Activated CD8-positive, alpha-beta memory T cell treated with anti-CD3 and anti-CD28 coated beads, Interleukin-2, amount 50 U/mL, for 1 hour (primary cell): Measurements from ENCODE around the gene LRRC9.
"Not testable (repeated sequence)": the region's sequence is repeated elsewhere in the genome, so short reads cannot be mapped to it uniquely, and the experiment has no call there.

Source experiments
- DNase-seq: peaks from one replicate; pipeline ENCODE4 v3.0.0-alpha.2; 2020; ENCODE audit errors: extremely low read depth

Gene LRRC9

DNA sequence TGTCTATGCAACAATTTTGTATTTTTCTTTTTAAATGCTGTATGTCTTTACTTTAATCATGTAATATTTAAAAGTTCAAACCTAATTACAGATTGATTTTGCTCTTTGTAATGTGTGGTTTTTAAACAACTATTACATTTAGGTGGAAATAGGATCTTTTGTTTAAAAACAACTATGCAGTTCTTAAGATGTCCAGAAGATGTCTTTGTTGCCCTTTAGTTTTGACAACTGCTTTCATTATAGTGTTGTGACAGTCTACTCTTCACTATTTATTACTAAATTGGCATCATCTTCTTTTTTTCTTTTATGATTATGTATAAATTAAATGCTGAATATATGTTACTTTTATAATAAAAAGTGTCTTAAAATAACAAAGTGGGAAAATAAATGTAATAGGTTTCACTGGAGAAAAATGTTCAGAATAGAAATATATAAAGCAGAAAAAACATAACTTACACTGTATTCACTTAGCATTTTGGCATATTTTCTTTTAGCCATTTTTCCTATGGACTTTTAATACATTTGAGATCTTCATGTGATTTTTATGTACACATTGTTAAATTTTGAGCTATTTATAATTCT, 144.6 kb downstream of the LRRC9 start:
- DNase-seq = no peak

GRCh38 chr14:60067882-60068281, 147.9 kb downstream of the LRRC9 start:
- DNase-seq = no peak

- DNase-seq = no peak
Measured at GRCh38 chr14:60079723-60080122, 159.8 kb downstream of the LRRC9 start.

DNA sequence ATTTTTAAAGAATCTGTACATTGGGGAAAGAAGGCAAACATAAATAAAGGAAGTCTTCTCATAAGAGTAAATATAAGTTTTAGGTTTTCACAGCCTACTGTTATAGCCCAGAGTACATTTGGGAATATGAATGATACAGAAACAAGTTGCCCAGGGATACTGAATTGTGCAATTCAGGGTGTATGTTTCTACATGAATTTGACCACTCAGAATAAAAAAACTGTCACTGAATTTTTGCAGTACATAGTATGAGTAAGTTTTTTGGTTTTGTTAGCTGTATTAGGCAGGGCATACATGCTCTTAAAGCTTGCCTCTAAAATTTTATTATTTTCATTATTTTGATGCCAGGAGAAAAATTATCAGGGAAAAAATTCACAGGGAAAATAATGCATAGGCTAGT, 165.1 kb downstream of the LRRC9 start:
- DNase-seq = no peak

DNA sequence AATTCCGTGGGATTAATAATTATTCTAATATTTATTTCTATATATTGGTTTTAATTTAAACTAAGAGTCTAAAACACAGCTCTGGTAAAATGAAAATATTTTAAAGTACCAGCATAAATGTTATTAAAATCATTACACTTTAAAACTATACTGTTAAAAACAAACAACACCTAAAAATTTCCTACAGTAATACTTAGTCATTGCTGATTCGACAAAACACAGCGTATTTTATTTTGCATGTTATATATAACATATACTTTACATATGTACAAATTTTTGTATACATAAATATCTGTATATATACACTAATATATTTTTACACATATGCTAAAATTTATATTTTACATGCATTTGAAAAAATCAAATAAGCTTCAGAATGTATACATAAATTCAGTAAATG, 165.7 kb downstream of the LRRC9 start:
- DNase-seq = no peak

GRCh38 chr14:60087668-60088067, 167.7 kb downstream of the LRRC9 start:
- no peak for DNase-seq

DNA sequence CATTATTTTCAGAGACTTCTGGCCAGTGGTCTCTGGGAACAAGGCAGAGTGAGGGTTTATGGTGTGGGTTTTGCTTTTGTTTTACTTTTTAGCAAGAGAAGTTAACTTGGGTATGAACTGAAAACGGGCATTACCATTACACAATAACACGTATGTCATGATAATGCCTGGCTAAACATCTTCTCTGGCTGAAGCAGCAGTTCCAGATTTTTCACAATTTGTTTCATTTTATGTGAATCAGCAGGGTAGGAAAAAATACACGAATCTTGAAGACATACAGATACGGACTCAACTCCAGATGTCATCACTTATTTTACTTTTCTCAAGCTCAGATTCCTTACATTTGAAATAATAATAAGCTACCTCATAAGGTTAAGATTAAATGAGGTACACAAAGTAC, 169.3 kb downstream of the LRRC9 start:
- DNase-seq = no peak

DNA sequence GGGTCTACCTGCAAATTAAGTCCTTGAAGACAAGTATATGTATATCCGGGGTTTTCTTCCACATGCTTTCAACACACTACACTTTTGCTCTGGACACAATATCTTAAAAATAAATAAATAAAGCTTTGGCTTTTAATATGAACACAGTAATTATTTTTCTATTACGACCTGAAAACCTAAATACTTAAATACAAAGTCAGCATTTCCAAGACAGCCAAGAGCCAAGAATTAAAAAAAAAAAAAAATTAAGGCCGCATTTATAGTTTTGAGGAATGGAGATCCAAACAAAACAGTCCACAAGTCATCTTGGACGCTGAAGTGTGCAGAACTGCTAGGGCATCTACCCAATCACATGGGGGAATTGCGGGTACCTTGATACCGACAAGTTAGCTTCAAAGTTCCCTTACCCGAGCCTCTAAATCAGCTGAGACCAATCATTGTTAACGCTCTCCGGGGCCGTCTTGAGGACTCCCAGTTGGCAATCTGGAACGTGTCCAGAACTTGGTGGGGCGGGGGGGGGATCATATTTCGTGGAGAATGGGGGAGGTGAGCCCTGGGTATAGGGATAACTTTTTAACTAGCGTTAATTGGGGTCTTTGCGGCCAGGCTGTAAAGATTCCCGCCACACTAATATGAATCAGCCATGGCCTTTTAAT, 171.0 kb downstream of the LRRC9 start:
- no peak for DNase-seq

GRCh38 chr14:60091550-60092525, 171.9 kb downstream of the LRRC9 start, which contains the start of gene PCNX4:
Gene PCNX4, plus strand, starts transcription at chr14:60091923. Its CDS starts 15,716 bp downstream, at chr14:60107639.
- peak; percentile 94 for DNase-seq

DNA sequence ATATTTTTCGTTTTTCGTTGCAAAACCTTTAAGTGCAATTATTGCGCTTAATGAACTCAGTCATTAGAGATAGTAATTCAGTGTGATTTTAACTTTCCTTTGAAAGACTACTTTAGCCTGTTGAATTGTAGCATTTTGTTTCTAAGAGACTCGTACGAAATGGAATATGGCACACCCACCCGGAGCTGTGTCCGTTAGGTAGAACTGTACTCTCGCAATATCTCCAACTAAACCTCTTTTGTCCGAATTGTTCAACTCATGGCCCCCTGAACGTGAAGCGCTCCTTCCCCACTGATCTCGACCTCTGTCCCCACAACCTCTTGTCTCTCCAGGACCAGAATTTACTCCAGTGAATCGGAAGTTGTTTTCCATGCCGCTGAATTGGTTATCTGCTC, 172.6 kb downstream of the LRRC9 start:
- DNase-seq = no peak

GRCh38 chr14:60093080-60093479, 173.1 kb downstream of the LRRC9 start:
- no peak for DNase-seq

DNA sequence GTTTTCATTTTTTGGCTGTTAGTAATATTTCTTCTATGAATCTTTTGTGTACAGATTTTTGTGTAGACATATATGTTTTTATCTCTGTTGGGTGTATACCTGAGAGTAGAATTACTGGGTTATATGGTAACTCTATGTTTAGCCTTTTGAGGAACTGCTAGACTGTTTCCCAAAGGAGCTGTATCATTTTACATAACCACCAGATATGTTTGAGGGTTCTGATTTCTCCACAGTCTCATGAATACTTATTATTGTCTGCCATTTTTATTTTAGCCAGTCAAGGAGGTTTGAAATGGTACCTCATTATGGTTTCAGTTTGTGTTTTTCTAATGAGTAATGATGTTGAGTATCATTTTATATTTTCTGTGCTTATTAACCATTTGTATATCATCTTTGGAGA, 173.7 kb downstream of the LRRC9 start:
- no peak for DNase-seq

- DNase-seq = no peak
Measured at GRCh38 chr14:60094306-60094897, 174.5 kb downstream of the LRRC9 start.

- no peak for DNase-seq
Measured at GRCh38 chr14:60095231-60095630, 175.3 kb downstream of the LRRC9 start.

DNA sequence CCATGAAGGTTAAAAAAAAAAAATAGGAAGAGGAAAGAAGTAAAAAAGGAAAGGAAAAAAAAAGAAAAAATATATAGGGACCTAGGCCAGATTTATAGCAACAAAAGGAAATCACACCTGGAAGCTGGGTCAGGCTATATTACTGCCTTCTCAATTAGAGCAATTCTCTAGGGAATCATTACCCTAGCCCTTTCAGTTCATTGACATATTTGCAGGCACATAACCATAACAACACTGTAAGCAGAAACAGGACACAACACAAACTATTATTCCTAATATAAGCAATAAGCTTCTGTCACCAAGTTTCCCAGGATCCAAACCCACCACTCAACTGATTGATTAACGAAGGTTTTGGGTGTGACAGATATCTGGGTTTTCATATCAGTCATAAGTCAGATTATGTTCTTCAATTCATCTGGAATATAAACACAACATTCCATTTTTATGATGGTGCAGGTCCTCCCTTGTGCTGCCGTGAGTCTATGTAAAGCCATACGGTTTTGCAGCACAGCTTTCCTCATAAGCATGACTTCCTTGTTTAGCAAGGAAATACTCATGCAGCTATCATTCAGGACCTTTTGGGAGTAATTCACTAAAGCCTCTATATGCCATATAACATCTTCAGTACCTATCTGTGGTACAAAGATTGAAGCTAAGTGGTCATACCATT, 176.0 kb downstream of the LRRC9 start:
- DNase-seq = no peak

DNA sequence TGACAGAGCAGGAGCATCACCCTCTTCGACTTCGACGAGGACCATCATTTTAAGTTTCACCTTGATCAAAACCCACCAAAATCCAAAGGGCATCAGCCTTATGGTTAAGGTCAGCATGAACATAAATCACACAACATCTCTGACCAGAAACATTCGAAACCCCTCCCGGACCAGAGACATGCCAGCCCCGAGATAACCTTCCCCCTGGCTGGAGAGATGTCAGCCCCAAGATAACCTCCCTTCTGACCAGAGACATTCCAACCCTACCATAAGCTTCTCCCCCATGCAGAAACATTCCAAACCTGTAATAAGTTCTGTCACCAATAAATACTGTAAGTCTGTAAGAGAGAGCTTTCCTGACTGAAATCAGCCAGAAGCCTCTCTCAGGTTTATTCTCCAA, 178.0 kb downstream of the LRRC9 start:
- DNase-seq = no peak

DNA sequence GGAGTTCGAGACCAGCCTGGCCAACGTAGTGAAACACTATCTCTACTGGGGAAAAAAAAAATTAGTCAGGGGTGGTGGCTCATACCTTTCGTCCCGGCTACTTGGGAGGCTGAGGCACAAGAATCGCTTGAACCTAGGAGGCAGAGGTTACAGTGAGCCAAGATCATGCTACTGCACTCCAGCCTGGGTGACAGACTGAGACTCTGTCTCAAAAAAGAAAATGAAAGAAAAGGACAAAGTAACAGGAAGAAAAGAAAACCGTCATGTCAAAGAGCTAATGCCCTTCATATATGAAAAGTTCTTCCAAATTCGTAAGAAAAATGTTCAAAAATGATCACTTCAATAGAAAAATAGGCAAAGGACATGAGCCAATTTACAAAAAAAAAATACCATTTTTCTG, 179.9 kb downstream of the LRRC9 start:
- DNase-seq = not testable (repeated sequence)

GRCh38 chr14:60101786-60102185, 181.8 kb downstream of the LRRC9 start:
- no peak for DNase-seq

DNA sequence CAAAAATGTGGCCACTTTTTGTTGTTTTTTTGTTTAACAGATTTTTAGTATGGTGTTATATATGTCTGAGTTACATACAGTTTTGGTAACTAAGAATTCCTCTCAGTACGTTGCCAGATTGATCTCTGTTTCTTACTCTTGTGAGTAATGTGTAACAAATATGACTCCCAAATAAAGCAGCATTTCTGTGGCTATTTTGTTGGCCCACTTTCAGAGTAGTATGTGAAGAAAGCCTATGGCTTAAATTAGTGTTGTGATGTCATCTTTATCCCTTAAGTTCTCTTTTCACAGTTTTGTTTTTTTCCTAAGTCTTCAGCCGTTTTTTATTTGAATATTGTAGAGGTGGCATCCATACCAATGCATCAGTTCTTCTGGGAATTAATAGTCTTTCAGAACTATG, 182.4 kb downstream of the LRRC9 start:
- DNase-seq = no peak

DNA sequence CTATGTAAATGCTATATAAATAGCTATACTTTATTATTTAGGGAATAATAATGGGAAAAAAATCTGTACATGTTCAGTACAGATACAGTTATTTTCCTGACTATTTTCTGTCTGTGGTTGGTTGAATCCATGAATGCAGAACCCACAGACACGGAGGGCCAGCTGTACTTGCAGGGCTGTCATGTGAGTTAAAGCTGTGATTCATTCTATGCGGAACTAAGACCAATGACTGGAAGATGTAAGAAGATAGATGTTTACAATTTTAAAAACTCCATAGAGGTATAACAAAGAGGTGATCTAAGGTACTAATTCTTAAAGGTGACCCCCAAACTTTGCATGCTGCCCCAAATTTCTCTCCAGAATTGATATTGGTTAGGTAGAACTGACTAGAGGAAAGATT, 186.4 kb downstream of the LRRC9 start:
- no peak for DNase-seq

DNA sequence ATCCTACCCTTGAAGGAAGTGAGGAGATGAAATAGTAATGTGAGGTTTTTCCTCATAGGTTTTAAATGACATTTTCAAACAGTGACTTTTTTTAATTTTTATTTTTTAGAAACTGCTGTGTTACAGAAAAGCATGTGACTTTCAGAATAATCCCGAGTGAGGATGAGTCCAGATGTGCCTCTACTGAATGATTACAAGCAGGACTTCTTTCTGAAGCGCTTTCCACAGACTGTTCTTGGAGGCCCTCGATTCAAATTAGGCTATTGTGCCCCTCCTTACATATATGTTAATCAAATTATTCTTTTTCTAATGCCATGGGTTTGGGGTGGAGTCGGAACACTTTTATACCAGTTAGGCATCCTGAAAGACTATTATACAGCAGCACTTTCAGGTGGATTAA, 187.5 kb downstream of the LRRC9 start:
- no peak for DNase-seq

- DNase-seq = no peak
Measured at GRCh38 chr14:60111732-60112131, 191.8 kb downstream of the LRRC9 start.
